Cardiac muscle cell (in vitro differentiated cells and primary cell): Measurements from ENCODE around the gene ZNF587B. TPM values are rescaled to one million over a fixed set of nuclear protein-coding genes. Genes with fewer than 3 reads are reported as not detected.
"Not testable (repeated sequence)": the region's sequence is repeated elsewhere in the genome, so short reads cannot be mapped to it uniquely, and the experiment has no call there.

Experiments
- DNase-seq, 2 donors: peaks; one replicate each; pipeline versions ENCODE4 v3.0.0 to v3.0.0-alpha.2; 2010 to 2017; ENCODE audit warnings: low read depth in 1 of 2, low spot score in 1 of 2
- H3K27ac ChIP-seq: fragments of 200-600 bp; sonication (generic); 2 replicates; pipeline ENCODE4 v1.5.1; 2016
- H3K27me3 ChIP-seq: fragments of 200-600 bp; sonication (generic); 2 replicates; pipeline ENCODE4 v1.6.0; 2016; ENCODE audit warnings: control low read depth
- H3K36me3 ChIP-seq: fragments of 200-600 bp; sonication (generic); 2 replicates; pipeline ENCODE4 v1.5.1; 2016; ENCODE audit warnings: control low read depth
- H3K4me1 ChIP-seq: fragments of 200-600 bp; sonication (generic); 2 replicates; pipeline ENCODE4 v1.8.1; 2017; ENCODE audit warnings: low read depth, mild to moderate bottlenecking, mixed run types
- H3K4me3 ChIP-seq: fragments of 200-600 bp; sonication (generic); 2 replicates; pipeline ENCODE4 v1.5.1; 2016; ENCODE audit warnings: mild to moderate bottlenecking
- H3K9me3 ChIP-seq: fragments of 200-600 bp; sonication (generic); 2 replicates; pipeline ENCODE4 v1.5.1; 2017; ENCODE audit warnings: low read depth, mild to moderate bottlenecking, control low read depth
- CTCF ChIP-seq: IDR thresholded peaks from 2 replicates; pipeline ENCODE4 v1.5.1; 2012; ENCODE audit warnings: low read depth, mild to moderate bottlenecking, low read length
- polyA plus RNA-seq: library from polyadenylated mRNA; unstranded; fragments of >200 nt; fragmentation: Nextera tagmentation; extraction: Ambion mirVana; gene quantifications from 2 replicates; pipeline ENCODE4 v1.2.1, GENCODE V29; 2016
- total RNA-seq: library from RNA; depleted of rRNA; stranded (reverse); fragments of >200 nt; gene quantifications from 2 replicates; pipeline ENCODE4 v1.2.3, GENCODE V29; 2016

Gene ZNF587B
- total and polyA plus RNA-seq, 2 experiments from 2014 or later: 2.8 to 12.9 TPM

DNA sequence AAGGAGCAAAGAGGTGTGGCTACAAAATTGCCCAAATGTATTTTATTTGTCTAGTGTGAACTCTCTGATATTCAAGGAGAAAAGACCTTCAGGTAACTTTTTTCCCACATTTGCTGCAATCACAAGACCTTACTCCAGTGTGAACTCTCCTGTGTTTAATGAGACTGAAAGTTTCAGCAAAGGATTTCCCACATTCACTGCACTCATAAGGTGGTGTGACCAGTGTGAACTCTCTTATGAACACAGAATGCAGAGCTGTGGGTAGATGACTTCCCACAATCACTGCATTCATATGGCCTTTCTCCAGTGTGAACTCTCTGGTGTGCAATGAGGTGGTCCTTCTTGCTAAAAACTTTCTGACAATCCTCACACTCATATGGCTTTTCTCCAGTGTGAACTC lies 42.4 kb downstream of the ZNF587B start:
- no peaks in the 10 kb centered on the region for H3K27me3 ChIP-seq
- H3K4me1 ChIP-seq: no peaks in the 10 kb centered on the region
- no peak overlapping the region for H3K4me3 ChIP-seq
- DNase-seq: no peak
- H3K9me3 ChIP-seq: no peaks in the 10 kb centered on the region
- H3K27ac ChIP-seq: no peak overlapping the region
- TF ChIP-seq CTCF: no peak
- peaks cover 19% of the 10 kb centered on the region for H3K36me3 ChIP-seq

GRCh38 chr19:57873883-57874799 lies 44.0 kb downstream of the ZNF587B start:
- DNase-seq, H3K4me3 ChIP-seq, H3K27ac ChIP-seq, H3K27me3 ChIP-seq, H3K9me3 ChIP-seq, H3K4me1 ChIP-seq: not testable (repeated sequence)
- peaks cover 12% of the 10 kb centered on the region for H3K36me3 ChIP-seq

GRCh38 chr19:57886046-57886445 lies 55.9 kb downstream of the ZNF587B start:
- H3K27ac ChIP-seq: peak overlapping the region; percentile 91

GRCh38 chr19:57887195-57887941 lies 57.3 kb downstream of the ZNF587B start:
- DNase-seq: peak; percentile 50 to 53
- TF ChIP-seq CTCF: no peak
- no peaks in the 10 kb centered on the region for H3K36me3 ChIP-seq
- H3K4me3 ChIP-seq: peak overlapping the region; percentile 66
- H3K4me1 ChIP-seq: peaks cover 20% of the 10 kb centered on the region
- H3K27me3 ChIP-seq: no peaks in the 10 kb centered on the region
- peak overlapping the region; percentile 91 for H3K27ac ChIP-seq
- H3K9me3 ChIP-seq: no peaks in the 10 kb centered on the region

More at GRCh38 chr19:57886046-57886445, 55.9 kb downstream of the ZNF587B start:
- no peak for TF ChIP-seq CTCF
- DNase-seq: peak in 1 of 2 donors; percentile 62
- Histone ChIP-seq H3K4me1 (peaks cover 20% of the 10 kb centered on the region), H3K36me3 (no peaks in the 10 kb centered on the region), H3K27me3 (no peaks in the 10 kb centered on the region), H3K4me3 (no peak overlapping the region), H3K9me3 (no peaks in the 10 kb centered on the region)

DNA sequence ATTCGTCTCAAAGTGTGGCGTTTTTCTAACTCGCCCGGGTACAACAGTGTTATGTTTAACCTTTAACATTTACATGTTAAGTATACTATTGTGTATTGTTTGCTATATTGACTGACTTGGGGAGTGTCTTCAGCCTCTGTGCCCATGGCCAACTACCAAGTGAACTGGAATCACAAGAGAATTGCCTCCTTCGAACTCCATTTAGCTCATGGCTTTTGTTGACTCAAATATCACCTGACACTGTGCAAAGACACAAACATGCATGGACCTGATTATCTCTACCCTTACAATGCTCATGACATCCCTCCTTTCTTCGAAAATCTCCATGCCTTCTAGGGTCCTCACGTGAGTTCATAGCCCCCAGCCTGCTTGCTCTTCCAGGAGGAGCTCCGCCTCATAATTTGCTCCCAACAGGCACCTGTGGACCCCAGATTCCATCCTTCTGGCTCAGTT lies 58.0 kb downstream of the ZNF587B start:
- Histone ChIP-seq H3K27me3 (no peaks in the 10 kb centered on the region), H3K4me3 (peak overlapping the region; percentile 66), H3K27ac (peak overlapping the region; percentile 91), H3K4me1 (peaks cover 20% of the 10 kb centered on the region), H3K9me3 (no peaks in the 10 kb centered on the region), H3K36me3 (no peaks in the 10 kb centered on the region)
- TF ChIP-seq CTCF: no peak
- peak in 1 of 2 donors; percentile 9 for DNase-seq
